ENCODE results near the gene MYOZ3.

The MYOZ3 gene

GRCh38 chr5:150627731-150628545, 33.1 kb upstream of the MYOZ3 start:
- no peak for FAIRE-seq

DNA sequence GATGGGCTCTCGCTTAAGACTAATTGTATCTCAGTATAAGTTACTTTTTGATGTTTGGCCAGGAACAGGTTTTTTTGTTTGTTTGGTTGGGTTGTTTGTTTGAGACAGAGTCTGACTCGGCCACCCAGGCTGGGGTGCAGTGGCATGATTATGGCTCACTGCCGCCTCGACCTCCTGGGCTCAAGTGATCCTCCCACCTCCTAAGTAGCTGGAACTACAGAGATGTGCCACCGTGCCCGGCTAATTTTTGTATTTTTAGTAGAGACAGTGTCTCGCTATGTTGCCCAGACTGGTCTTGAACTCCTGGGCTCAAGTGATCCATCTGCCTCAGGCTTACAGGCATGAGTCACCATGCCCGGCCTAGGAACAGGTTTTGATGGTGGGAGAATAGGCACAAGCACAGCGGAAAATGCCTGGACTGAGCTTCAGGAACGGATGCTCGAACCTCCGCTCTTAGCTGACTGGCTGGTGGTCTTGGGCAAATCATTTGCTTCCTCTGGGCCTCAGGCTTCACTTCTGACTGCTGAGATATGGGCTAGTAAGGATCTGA, 32.0 kb upstream of the MYOZ3 start:
- no peak for FAIRE-seq

- FAIRE-seq = no peak
Measured at GRCh38 chr5:150630016-150630415, 31.0 kb upstream of the MYOZ3 start.

DNA sequence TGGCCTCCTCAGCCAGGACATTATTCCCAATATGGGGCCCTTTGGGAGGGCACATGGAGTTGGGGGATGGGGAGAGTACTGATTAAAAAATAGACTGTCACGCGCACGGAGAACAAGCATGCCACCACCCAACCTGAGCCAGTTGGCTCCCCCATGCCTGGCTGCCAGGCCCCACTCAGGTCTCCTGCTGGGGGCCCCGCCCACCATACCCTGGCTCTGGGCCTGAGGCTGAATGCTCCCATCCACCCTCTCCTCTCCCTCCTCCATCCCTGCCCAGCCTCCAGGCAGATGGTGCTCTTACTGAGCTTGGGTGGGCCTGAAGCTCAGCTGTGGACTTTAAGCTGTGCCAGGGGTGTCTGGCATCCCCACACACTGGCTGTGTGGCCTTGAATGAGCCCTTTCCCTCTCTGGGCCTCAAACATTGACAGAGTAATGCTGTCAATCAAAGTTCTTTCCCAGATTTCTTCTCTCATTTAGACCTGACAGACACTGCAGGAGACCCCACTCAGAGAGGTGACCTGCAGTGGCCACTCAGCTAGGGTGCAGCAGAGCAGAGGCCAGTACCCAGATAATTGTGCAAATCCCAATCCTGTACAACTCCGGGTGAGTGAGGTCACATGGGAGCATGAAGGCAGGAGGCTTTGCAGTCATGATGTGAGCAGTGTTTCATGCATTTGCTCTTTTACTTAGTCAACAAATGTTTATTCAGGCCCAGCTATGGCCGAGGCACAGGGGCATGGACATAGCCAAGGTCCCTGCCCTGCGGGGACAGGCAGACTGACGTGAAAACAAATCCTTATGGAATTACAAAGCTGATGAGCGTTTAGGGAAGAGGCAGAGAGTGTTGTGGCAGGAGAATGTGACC, 30.4 kb upstream of the MYOZ3 start:
- no peak for FAIRE-seq

GRCh38 chr5:150631326-150631701, 29.7 kb upstream of the MYOZ3 start:
- FAIRE-seq = no peak

DNA sequence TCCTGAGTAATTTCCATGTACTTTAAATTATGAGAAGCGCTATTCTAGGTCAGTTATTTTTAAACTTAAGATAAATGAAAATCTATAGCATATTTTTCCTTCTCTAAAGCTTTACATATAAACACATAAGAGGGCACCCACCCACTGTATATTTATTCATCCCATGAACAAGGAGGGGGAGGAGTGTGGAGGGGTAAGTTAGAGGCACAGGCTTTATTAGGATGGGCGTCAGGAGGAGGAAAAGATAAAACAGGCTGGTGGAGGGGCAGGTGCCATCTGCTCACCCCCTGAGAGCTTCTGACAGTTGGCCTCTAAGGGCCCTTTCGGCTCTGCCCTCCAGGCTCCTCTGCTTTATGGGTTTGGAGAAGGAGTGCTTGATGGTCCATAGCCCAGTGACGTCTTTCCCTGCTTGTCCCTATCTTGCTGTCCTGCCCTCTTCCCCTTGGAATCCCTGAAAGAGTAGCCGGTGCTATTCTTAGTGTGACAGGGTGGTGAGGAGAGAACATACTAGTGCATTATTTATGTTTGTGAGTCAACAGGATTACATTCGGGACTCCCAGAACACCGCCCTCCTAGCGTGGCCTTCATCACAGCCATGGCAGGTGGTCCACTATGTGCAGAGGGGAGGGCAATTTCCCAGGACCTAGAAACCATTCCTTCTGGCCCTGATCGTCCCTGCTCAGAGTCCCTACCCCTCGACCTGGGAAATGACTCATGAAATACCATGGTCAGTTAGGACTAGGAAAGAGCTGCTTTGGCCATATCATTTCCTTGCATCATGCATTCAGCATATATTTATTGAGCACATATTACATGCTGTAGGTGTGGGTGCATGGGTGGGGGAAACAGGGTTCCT, 28.5 kb upstream of the MYOZ3 start:
- FAIRE-seq = no peak

GRCh38 chr5:150633429-150633828, 27.6 kb upstream of the MYOZ3 start:
- FAIRE-seq = no peak

- FAIRE-seq = no peak
Measured at GRCh38 chr5:150636391-150637244, 24.4 kb upstream of the MYOZ3 start.

- FAIRE-seq = no peak
Measured at GRCh38 chr5:150637245-150638052, 23.6 kb upstream of the MYOZ3 start.

DNA sequence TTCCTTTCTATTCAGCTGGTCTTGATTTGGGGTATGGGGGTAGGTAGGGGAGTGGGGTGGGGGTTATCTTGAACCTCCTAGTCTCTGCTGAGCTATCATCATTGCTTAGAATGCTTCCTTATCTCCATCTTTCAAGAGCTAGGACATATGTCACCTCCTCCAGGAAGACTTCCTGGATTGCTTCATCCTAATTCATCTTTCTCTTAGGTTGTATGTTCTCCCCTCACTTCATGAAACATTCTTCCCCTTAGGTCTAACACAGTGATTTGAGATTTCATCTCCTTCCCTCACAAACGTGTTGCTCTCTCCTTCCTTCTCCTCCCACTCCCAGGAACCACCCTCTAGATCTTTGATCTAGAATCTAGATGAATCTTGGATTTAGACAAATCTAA, 23.0 kb upstream of the MYOZ3 start:
- FAIRE-seq = no peak

- no peak for FAIRE-seq
Measured at GRCh38 chr5:150638488-150639376, 22.3 kb upstream of the MYOZ3 start.

DNA sequence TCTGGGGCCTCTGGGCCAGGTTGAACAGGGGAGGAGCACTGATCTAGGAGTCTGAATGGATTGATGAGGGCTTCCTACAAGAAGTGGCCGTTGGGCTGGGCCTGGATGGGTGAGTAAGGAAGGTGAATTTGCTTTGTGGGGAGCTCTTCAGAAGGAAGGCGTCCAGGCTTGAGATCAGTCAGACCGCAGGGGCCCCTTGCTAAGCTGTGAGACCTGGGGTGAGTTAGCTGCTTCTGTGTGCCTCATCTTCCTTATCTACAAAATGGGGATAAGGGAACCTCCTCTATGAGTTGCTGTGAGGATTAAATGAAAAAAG, 21.7 kb upstream of the MYOZ3 start:
- no peak for FAIRE-seq

DNA sequence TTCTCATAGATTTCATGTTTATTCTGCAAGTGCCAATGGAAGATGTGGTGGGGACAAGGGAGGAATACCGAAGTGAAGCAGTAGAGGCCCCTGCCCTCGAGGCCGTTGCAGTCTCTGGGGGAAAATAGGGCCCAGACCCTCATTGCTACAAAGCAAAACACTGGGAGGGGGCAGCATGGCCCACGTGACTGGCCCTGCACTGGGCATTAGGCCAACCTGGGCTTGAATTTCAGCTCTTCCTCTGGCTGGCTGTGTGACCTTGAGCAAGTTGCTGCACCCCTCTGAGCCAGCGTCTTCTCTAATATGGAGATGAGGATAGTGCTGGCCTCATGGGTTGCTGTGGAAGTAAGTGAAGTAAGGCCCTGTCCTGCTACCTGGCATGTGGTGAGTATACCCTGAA, 21.3 kb upstream of the MYOZ3 start:
- FAIRE-seq = no peak

GRCh38 chr5:150640311-150641005, 20.6 kb upstream of the MYOZ3 start, which contains the start of gene SYNPO:
TSS of gene SYNPO (plus strand) at chr5:150640660. CDS start at chr5:150648276, 7,616 bp downstream.
- no peak for FAIRE-seq

GRCh38 chr5:150641006-150641570, 20.0 kb upstream of the MYOZ3 start:
- FAIRE-seq = no peak

- FAIRE-seq = no peak
Measured at GRCh38 chr5:150641824-150642566, 19.1 kb upstream of the MYOZ3 start.

DNA sequence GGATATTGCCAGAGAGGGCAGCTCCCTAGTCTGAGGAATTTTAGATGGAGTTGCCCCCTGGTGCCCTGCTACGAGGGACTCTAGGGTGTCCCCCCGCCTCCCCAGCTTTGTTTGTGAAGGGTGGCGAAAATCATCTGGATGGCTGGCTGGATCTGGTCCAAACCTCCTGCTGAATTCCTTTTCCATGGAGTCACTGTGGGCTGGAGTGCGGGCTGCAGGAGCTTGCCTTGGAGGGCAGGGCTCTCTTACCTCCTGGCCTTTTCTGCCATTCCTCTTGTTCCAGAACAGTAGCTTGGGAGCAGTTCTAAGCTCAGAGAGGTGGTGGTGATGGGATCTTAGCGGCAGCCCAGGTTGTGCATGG, 18.5 kb upstream of the MYOZ3 start:
- no peak for FAIRE-seq

All from colon (tissue), 2 donors.